ENCODE results near the gene ACAP3. TPM values are rescaled to one million over a fixed set of nuclear protein-coding genes. Genes with fewer than 3 reads are reported as not detected.

Gene ACAP3
- total RNA-seq, 2 donors from 2014 or later = 43.2 to 58.6 TPM

DNA sequence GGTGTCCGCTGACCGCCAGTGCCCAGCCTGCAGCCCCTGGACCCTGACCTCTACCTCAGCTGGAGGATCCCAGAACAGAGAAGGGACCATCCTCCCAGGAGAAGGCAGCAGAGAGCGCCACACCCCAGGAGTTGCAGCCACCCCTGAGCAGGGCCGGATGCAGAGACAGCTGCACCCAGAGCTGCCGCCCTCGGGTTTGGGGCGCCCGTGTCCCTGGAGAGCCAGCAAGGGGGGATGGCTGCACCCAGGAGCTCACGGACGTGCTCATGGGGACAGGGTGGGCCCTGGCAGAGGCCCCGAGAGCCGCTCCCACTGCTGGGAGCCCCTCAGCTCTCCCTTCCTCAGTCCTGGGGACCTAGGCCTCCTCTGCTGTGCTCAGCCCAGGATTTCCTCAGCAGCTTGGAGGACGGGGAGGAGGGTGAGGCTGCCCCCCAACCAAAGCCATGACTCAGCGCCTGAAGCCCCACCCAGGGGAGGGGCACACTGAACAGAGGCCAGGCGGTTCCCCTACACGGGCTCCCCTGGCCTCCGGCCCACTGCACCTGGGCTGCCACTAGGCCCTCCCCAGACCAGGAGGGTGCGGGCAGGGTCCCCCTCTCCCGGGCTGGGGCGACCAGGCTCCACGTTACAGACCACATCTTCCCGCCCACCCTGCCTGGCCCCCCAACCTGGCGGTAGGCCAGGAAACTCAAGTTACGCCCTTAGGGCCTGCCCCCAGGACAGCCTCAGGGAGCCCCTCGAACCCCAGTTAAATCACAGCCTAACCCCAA, 2.2 kb downstream of the ACAP3 start:
- TF ChIP-seq, protein P1, sequence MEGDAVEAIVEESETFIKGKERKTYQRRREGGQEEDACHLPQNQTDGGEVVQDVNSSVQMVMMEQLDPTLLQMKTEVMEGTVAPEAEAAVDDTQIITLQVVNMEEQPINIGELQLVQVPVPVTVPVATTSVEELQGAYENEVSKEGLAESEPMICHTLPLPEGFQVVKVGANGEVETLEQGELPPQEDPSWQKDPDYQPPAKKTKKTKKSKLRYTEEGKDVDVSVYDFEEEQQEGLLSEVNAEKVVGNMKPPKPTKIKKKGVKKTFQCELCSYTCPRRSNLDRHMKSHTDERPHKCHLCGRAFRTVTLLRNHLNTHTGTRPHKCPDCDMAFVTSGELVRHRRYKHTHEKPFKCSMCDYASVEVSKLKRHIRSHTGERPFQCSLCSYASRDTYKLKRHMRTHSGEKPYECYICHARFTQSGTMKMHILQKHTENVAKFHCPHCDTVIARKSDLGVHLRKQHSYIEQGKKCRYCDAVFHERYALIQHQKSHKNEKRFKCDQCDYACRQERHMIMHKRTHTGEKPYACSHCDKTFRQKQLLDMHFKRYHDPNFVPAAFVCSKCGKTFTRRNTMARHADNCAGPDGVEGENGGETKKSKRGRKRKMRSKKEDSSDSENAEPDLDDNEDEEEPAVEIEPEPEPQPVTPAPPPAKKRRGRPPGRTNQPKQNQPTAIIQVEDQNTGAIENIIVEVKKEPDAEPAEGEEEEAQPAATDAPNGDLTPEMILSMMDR (IDR thresholded peaks at IDR 0.05) = peak in 1 of 4 experiments; percentile 17
- no peak for TF ChIP-seq POLR2A (IDR thresholded peaks at IDR 0.05)
- Histone ChIP-seq H3K9me3 (no peaks in the 10 kb centered on the region), H3K36me3 (no peaks in the 10 kb centered on the region), H3K27me3 (replicated peaks; ENCODE audit: insufficient read depth) (no peaks in the 10 kb centered on the region), H3K4me3 (peak overlapping the region in 1 of 2 donors; percentile 16), H3K4me1 (replicated peaks) (peaks cover 40% of the 10 kb centered on the region), H3K27ac (peak overlapping the region; percentile 36 to 66)
- 19% methylated on average over 24 of the region's 25 CpGs for WGBS
- intact Hi-C loops (cut with DNase I) = loop anchor here (5.0 kb wide), 1 partner anchor 42 kb away; the partner anchor contains the start of gene DVL1
- DNase-seq (ENCODE audit: low spot score) = peak; percentile 42

DNA sequence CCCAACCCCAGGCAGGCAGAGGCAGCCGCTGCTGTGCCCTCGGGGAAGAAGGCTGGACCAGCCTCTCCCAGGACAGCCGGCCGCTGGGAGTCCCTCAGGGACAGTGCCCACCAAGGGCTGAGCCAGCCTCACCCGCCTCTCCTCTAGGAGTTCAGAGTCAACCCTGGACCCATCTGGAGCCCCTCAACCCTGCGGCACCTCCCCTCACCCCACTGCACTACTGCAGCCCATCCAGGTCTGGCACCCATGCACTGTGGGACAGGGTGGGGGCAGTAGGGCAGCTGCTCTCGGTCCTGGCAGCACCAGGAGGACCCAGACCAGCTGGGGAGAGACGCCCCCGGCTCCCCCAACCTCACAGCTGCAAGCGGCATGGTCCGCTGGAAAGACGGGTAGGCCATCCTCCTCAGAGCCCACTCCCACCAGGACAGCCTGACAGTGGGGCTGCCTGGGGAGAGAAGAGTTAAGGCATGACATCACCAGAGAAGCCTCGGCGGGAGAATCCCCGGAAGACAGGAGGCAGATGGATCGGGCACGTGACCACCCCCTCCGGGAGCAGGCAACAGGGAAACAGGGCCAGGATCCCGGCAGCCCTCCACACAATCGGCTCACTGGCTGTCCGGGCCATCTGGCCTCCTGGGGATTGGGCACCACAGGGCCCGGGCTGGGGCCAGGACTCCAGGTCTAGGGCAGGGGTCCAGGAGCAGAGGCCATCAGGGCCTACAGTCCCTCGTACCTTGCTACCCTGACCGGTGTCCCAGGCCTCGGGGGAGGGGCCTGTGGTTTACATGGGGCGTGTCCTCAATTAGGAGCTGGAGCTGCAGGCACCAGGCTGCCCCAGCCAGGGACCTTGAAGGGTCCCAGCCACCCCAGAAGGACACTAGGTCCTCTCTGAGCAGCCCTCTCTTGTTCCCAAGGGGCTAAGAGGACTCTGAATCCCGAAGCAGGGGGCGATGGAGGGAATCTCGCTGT, 3.1 kb downstream of the ACAP3 start:
- TF ChIP-seq POLR2A (IDR thresholded peaks at IDR 0.05) = no peak
- peak; percentile 73 for TF ChIP-seq POLR2AphosphoS5 (IDR thresholded peaks at IDR 0.05)
- TF ChIP-seq, protein P1 (IDR thresholded peaks at IDR 0.05) = peak in 1 of 4 experiments; percentile 11
- no peaks in the 10 kb centered on the region for H3K9me3 ChIP-seq
- intact Hi-C loops (cut with DNase I) = loop anchor here (5.0 kb wide), 1 partner anchor 43 kb away; the partner anchor contains the start of gene DVL1
- peak; percentile 69 for DNase-seq (ENCODE audit: low spot score)
- H3K27me3 ChIP-seq (replicated peaks; ENCODE audit: insufficient read depth) = no peaks in the 10 kb centered on the region
- H3K36me3 ChIP-seq = no peaks in the 10 kb centered on the region
- peaks cover 32% of the 10 kb centered on the region for H3K4me1 ChIP-seq (replicated peaks)
- peak overlapping the region; percentile 36 to 66 for H3K27ac ChIP-seq
- peak overlapping the region in 1 of 2 donors; percentile 16 for H3K4me3 ChIP-seq
- WGBS = 21% methylated on average over 27 of the region's 29 CpGs

DNA sequence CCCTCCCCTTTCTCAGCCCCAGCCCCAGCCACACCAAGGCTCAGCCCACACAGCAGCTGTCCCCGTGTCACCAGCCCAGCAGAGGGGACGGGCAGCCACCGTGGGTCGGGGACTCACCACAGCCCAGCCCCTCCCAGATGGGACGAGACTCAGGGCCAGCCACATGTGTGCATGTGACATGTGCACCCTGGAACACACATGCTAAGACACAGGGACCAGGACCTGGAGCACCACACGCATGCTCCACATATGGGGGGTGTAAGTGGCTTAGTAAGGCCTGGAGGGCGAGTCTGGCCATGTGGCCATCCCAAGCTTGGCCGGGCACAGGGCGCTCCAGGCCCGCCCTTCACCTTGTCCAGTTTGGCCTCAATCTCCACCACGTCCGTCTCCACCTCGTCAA, 4.0 kb downstream of the ACAP3 start:
- H3K36me3 ChIP-seq = no peaks in the 10 kb centered on the region
- WGBS = 76% methylated on average over 13 of the region's 13 CpGs
- no peak overlapping the region for H3K4me3 ChIP-seq
- DNase-seq (ENCODE audit: low spot score) = no peak
- intact Hi-C loops (cut with DNase I) = no loop called here
- no peaks in the 10 kb centered on the region for H3K27me3 ChIP-seq (replicated peaks; ENCODE audit: insufficient read depth)
- H3K4me1 ChIP-seq (replicated peaks) = peaks cover 25% of the 10 kb centered on the region
- TF ChIP-seq POLR2A (IDR thresholded peaks at IDR 0.05) = no peak
- TF ChIP-seq, protein P1 (IDR thresholded peaks at IDR 0.05) = no peak
- H3K27ac ChIP-seq = no peak overlapping the region
- H3K9me3 ChIP-seq = no peaks in the 10 kb centered on the region

DNA sequence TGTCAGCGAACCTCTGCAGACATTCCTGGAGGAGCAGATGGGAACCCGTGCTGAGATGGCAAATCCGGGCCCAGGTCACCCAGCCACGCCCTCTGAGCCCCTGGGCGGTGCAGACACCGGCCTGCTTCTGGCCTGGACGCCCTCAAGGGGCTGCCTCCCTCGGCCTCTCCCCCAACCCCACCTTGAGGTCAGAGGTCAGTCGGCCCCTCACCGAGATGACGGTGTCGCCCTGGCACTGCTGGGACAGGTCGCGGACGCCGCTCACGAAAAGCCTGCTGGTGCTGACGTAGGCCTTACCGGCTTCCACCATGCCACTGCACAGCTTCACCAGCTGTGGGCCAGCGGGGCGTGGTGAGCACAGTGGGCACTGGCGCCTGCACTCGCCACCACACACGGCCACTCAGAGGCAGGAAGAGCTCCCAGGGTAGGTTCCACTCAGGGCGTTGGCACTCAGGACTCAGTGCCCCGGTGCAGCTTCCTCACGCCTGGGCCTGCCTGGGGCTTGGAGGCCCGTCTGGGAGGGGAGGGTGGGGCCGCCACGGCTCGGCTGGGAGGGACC, 4.7 kb downstream of the ACAP3 start:
- Histone ChIP-seq H3K36me3 (no peaks in the 10 kb centered on the region), H3K4me3 (no peak overlapping the region), H3K27ac (no peak overlapping the region), H3K27me3 (replicated peaks; ENCODE audit: insufficient read depth) (no peaks in the 10 kb centered on the region), H3K9me3 (no peaks in the 10 kb centered on the region), H3K4me1 (replicated peaks) (peaks cover 25% of the 10 kb centered on the region)
- no peak for DNase-seq (ENCODE audit: low spot score)
- intact Hi-C loops (cut with DNase I) = no loop called here
- TF ChIP-seq, protein P1 (IDR thresholded peaks at IDR 0.05) = no peak
- TF ChIP-seq POLR2AphosphoS5 (IDR thresholded peaks at IDR 0.05) (no peak), POLR2A (IDR thresholded peaks at IDR 0.05) (no peak)
- 65% methylated on average over 27 of the region's 31 CpGs for WGBS

Data from prostate gland (tissue), 2 donors.